Common myeloid progenitor, CD34-positive (primary cell): ENCODE results near the gene RPGRIP1L.

Experiments
- CTCF ChIA-PET: fragments of 350-600 bp; sonication (Branson Sonifier 250); formaldehyde crosslinking; loops from one replicate; lab custom pipeline; 2021; ENCODE audit warnings: antibody characterized with exemption; lab: Charles Lee
- POLR2A ChIA-PET: fragments of 350-600 bp; sonication (Branson Sonifier 250); formaldehyde crosslinking; loops from one replicate; lab custom pipeline; 2021; ENCODE audit warnings: antibody characterized with exemption; lab: Charles Lee
- DNase-seq, 3 donors: peaks; one replicate each; pipeline versions ENCODE4 v3.0.0 to v3.0.0-alpha.2; 2013
- H3K27ac ChIP-seq, 2 experiments: 1 replicate in 1 of 2; 2 replicates in 1 of 2; pipeline ENCODE4 v1.7.0; 2013; ENCODE audit warnings: inconsistent platforms in 2 of 2, low read length in 2 of 2, mild to moderate bottlenecking in 2 of 2, low read depth in 1 of 2, moderate library complexity in 1 of 2; ENCODE audit not compliant: severe bottlenecking in 2 of 2, insufficient read depth in 1 of 2, poor library complexity in 1 of 2
- H3K27me3 ChIP-seq, 5 experiments: replicated peaks in 2 of 5; 1 replicate in 3 of 5; 2 replicates in 2 of 5; pipeline versions ENCODE4 v1.6.1 to v1.7.0; 2013; ENCODE audit warnings: low read length in 4 of 5, mild to moderate bottlenecking in 2 of 5, moderate library complexity in 2 of 5, inconsistent platforms in 1 of 5; ENCODE audit not compliant: insufficient read depth in 5 of 5, control insufficient read depth in 4 of 5
- H3K36me3 ChIP-seq, 4 experiments: 1 replicate in 2 of 4; 2 replicates in 2 of 4; pipeline versions ENCODE4 v1.6.1 to v1.7.0; 2013; ENCODE audit warnings: low read length in 3 of 4, control low read depth in 1 of 4, mild to moderate bottlenecking in 1 of 4; ENCODE audit not compliant: control insufficient read depth in 4 of 4, insufficient read depth in 4 of 4
- H3K4me1 ChIP-seq, 4 experiments: 1 replicate in 3 of 4; 2 replicates in 1 of 4; pipeline versions ENCODE4 v1.6.1 to v1.7.1; 2013; ENCODE audit warnings: low read length in 3 of 4, mild to moderate bottlenecking in 3 of 4, control low read depth in 1 of 4, inconsistent platforms in 1 of 4, moderate library complexity in 1 of 4; ENCODE audit not compliant: control insufficient read depth in 4 of 4, insufficient read depth in 4 of 4; ENCODE audit errors: control extremely low read depth in 1 of 4
- H3K4me3 ChIP-seq, 7 experiments: 1 replicate in 4 of 7; 2 replicates in 3 of 7; pipeline versions ENCODE4 v1.5.1 to v1.7.0; 2013; ENCODE audit warnings: mild to moderate bottlenecking in 7 of 7, low read length in 6 of 7, moderate library complexity in 6 of 7, inconsistent platforms in 2 of 7, low read depth in 2 of 7, control low read depth in 1 of 7; ENCODE audit not compliant: insufficient read depth in 4 of 7, control insufficient read depth in 1 of 7; ENCODE audit errors: extremely low read depth in 1 of 7
- H3K9me3 ChIP-seq, 5 experiments: 1 replicate in 4 of 5; 2 replicates in 1 of 5; pipeline versions ENCODE4 v1.6.1 to v1.7.1; 2013; ENCODE audit warnings: low read length in 4 of 5, mild to moderate bottlenecking in 2 of 5, inconsistent platforms in 1 of 5, low read depth in 1 of 5, moderate library complexity in 1 of 5; ENCODE audit not compliant: control insufficient read depth in 4 of 5, insufficient read depth in 2 of 5; ENCODE audit errors: control extremely low read depth in 1 of 5
- WGBS: methylation state at CpG from one replicate; pipeline ENCODE4 v1.1.5; 2013; ENCODE audit not compliant: insufficient coverage; 5-methylcytosine and 5-hydroxymethylcytosine counted together

RPGRIP1L gene

DNA sequence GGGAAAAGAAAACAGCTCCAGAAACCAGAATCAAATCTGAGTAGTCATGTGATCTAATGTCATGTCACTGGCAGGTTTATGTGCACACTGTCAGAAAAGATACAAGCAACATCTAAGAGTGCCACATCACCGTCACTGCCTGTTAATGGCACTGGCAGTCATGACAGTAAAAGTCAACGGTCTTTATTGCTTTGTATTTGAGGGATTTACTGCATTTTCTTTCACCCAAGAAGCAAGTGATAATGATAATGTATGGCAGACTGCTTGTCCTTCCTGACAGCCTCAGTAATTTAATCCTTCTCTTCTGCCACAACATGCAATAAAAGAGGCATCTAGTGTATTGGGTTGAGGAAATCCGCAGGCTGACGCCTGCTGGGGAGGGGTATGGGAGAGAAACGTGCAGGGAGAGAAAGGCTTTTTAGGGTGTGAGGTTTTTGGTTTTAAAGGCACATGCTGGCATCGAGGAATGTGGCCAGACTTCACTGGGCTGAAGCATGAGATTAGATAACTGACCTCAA is 92.4 kb downstream of the RPGRIP1L start:
- ChIA-PET POLR2A (no interaction called here), CTCF (no interaction called here)
- DNase-seq, result no peak

DNA sequence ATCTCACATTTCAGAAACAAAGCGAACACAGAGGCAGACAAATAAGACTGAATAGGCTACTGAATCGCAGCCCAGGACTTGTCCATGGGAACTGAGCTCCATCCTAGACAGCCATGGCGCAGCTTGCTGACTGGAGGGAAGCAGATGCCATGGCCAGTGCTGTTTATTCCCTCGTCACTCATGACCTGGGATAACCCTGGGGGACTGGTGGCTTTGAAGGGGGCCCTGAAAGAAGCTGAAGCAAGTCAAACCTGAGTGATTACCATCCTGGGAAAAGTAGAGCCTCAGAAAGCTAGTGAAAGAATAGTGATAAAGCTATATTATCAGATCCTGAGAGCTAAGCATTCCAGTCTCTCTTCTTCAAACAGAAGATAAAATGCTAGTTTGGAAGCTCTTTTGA is 94.1 kb downstream of the RPGRIP1L start:
- 98% methylated on average over 4 of the region's 4 CpGs for WGBS

More for the DNA sequence above, 92.4 kb downstream of the RPGRIP1L start:
- WGBS, result 85% methylated on average over 3 of the region's 6 CpGs
- no peaks in the 10 kb centered on the region for H3K27me3 ChIP-seq
- no peaks in the 10 kb centered on the region for H3K4me1 ChIP-seq
- no peaks in the 10 kb centered on the region for H3K36me3 ChIP-seq
- no peak overlapping the region for H3K4me3 ChIP-seq
- no peaks in the 10 kb centered on the region for H3K9me3 ChIP-seq
- H3K27ac ChIP-seq, result no peak overlapping the region

GRCh38 chr16:53608094-53608493 is 95.6 kb downstream of the RPGRIP1L start:
- H3K36me3 ChIP-seq, result no peaks in the 10 kb centered on the region
- H3K27ac ChIP-seq, result no peak overlapping the region
- H3K4me1 ChIP-seq, result no peaks in the 10 kb centered on the region
- ChIA-PET CTCF (no interaction called here), POLR2A (no interaction called here)
- DNase-seq, result no peak
- 93% methylated on average over 1 of the region's 2 CpGs for WGBS
- no peaks in the 10 kb centered on the region for H3K9me3 ChIP-seq
- H3K27me3 ChIP-seq, result no peaks in the 10 kb centered on the region
- H3K4me3 ChIP-seq, result no peak overlapping the region

More for the DNA sequence above, 94.1 kb downstream of the RPGRIP1L start:
- no peak for DNase-seq
- H3K4me3 ChIP-seq, result no peak overlapping the region
- ChIA-PET POLR2A (no interaction called here), CTCF (no interaction called here)
- no peaks in the 10 kb centered on the region for H3K36me3 ChIP-seq
- H3K27ac ChIP-seq, result no peak overlapping the region
- H3K27me3 ChIP-seq, result no peaks in the 10 kb centered on the region
- H3K9me3 ChIP-seq, result no peaks in the 10 kb centered on the region
- no peaks in the 10 kb centered on the region for H3K4me1 ChIP-seq

GRCh38 chr16:53605831-53606400 is 97.7 kb downstream of the RPGRIP1L start:
- H3K27me3 ChIP-seq, result no peaks in the 10 kb centered on the region
- H3K4me3 ChIP-seq, result no peak overlapping the region
- H3K4me1 ChIP-seq, result no peaks in the 10 kb centered on the region
- H3K36me3 ChIP-seq, result peaks cover 0 to 2% (median 0%) of the 10 kb centered on the region in 4 experiments
- no peaks in the 10 kb centered on the region for H3K9me3 ChIP-seq
- WGBS, result no CpG with 5 or more reads among the region's 2 CpGs
- no peak overlapping the region for H3K27ac ChIP-seq
- CTCF ChIA-PET, result no interaction called here
- POLR2A ChIA-PET, result no interaction called here
- DNase-seq, result no peak

GRCh38 chr16:53605356-53605755 is 98.3 kb downstream of the RPGRIP1L start:
- DNase-seq, result no peak
- no peak overlapping the region for H3K4me3 ChIP-seq
- ChIA-PET POLR2A (no interaction called here), CTCF (no interaction called here)
- no peaks in the 10 kb centered on the region for H3K27me3 ChIP-seq
- no peaks in the 10 kb centered on the region for H3K9me3 ChIP-seq
- no peak overlapping the region for H3K27ac ChIP-seq
- peaks cover 0 to 2% (median 0%) of the 10 kb centered on the region in 4 experiments for H3K36me3 ChIP-seq
- WGBS, result 96% methylated on average over 7 of the region's 10 CpGs
- H3K4me1 ChIP-seq, result no peaks in the 10 kb centered on the region

- Histone ChIP-seq H3K4me3 (no peak overlapping the region), H3K9me3 (no peaks in the 10 kb centered on the region), H3K4me1 (peaks cover 3 to 12% (median 8%) of the 10 kb centered on the region in 4 experiments), H3K27me3 (no peaks in the 10 kb centered on the region), H3K36me3 (peaks cover 0 to 2% (median 0%) of the 10 kb centered on the region in 4 experiments), H3K27ac (no peak overlapping the region)
- WGBS, result 100% methylated on average over 4 of the region's 4 CpGs
- DNase-seq, result no peak
- ChIA-PET POLR2A (no interaction called here), CTCF (no interaction called here)
These were observed 101.7 kb downstream of the RPGRIP1L start for GRCh38 chr16:53601961-53602360.

GRCh38 chr16:53600616-53601015 is 103.0 kb downstream of the RPGRIP1L start:
- no CpG with 5 or more reads among the region's 1 CpG for WGBS
- peaks cover 3 to 12% (median 8%) of the 10 kb centered on the region in 4 experiments for H3K4me1 ChIP-seq
- H3K27ac ChIP-seq, result no peak overlapping the region
- no peak for DNase-seq
- H3K9me3 ChIP-seq, result no peaks in the 10 kb centered on the region
- POLR2A ChIA-PET, result no interaction called here
- CTCF ChIA-PET, result no interaction called here
- peaks cover 0 to 2% (median 0%) of the 10 kb centered on the region in 4 experiments for H3K36me3 ChIP-seq
- no peaks in the 10 kb centered on the region for H3K27me3 ChIP-seq
- no peak overlapping the region for H3K4me3 ChIP-seq
